Activated T-helper 1 cell treated with anti-CD3 and anti-CD28 coated beads, Interleukin-2, amount 50 U/mL, for 16 hours (primary cell): Measurements from ENCODE around the gene PPP1CA.

ENCODE experiments used
- DNase-seq, 2 donors: peaks; one replicate each; pipeline ENCODE4 v3.0.0-alpha.2; 2020; ENCODE audit warnings: low read depth in 1 of 2, low spot score in 1 of 2

PPP1CA gene

DNA sequence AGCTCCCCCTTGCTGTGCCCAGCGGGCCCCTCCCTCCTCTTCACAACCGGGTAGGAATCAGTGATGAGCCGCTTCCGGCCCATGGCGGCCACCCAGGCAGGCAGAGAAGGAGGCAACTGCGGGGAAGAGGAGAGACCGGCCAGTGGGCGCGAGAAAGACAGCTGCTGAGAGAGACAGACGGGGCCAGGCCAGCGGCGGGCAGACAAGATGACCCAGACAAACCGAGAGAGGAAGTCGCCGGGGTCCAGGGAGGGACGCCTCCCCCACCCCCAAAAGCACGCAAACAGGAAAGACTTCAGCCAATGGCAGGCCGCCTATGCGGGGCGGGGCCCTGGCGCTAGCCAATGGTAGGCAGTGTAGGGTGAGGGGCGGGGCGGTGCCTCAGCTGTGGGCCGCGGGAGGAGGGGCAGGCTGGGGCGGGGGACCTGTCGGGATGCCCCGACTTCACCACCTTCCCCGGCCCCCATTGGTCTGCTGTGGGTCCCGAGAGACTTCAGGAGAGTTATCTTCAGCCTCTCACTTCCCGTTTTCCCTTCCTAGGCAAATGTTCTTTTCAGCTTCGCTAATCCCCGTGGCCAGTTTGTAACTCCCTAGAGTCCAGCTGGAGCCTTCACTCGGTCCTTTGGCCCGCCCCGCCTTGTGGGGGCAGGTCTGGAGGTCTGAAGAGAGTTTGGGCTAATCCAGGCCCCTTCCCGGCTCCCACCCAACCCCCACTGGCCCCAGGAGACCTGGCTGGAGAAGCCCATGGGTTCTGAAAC is 48.2 kb downstream of the PPP1CA start, which contains the start of gene POLD4:
Gene POLD4 (minus strand): TSS at position 230 of the 758 bp plus-strand sequence. CDS start 147 bp downstream, at position 83.
- peak; percentile 90 to 91 for DNase-seq

- no peak for DNase-seq
These were observed 48.9 kb downstream of the PPP1CA start for GRCh38 chr11:67352546-67353316.

DNA sequence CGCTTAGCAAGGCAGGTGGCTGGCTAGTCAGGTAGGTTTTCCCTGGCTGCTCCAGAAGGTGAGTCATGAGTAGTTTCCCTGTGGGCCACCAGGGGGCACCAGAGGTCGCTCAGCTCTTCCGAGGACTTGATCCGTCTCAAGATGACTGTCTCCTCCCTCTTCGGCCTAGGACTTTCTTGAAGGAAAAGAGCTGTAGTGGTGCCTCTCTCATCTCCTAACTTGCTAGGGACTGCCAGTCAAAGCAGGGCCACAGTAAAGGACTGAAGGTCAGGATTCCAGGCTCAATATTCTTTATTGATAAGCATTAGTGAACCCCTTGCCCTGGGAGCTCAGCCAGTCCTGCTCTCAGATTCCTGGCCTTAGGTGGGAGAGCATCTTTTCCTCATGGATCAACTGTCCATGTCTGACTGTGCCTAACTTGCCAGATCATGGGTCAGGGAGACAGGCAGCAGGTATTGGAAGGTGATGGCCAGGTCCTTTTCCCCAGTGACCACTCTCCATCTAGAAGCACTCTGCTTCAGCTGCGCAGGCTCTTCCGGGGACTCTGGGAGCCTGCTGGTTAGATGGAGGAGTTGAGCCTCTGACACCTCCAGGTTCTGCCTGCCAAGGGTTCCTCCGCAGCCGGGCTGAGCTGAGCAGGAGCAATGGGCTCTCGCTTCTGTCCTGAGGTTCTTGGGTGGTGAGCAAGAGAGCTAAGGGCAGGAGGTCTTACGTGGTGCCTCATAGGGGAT is 50.2 kb downstream of the PPP1CA start:
- DNase-seq, result peak; percentile 37 to 47

DNA sequence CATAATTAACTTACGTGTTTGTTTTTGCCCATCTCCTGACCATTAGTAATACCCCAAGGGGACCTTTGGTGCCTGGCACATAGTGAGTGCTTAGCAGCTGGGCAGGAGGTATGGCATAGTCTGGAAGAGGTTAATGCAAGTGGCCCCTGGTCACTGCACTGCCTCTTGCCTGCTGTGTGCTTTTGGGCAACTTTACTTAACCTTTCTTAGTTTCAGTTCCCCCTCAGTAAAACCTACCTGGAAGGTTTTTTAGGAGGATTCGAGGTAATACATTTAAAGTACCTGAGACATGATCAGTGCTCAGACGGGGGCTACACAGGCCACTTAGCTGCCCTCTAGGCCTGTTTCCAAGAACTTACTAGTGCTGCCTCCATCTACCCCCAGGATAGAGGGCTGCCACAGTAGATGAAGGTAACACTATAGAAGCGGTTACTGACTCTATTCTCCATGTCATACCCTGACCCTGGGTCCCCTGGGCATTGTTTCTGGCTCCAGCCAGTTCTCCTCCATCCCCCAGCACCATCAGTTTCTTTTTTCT is 51.7 kb downstream of the PPP1CA start:
- no peak for DNase-seq

- no peak for DNase-seq
These were observed 52.2 kb downstream of the PPP1CA start for GRCh38 chr11:67349457-67349856.

GRCh38 chr11:67349036-67349435 is 52.6 kb downstream of the PPP1CA start:
- no peak for DNase-seq
